Pulmonary artery endothelial cell (primary cell): Measurements from ENCODE around the gene TBC1D9. TPM values are rescaled to one million over a fixed set of nuclear protein-coding genes. Genes with fewer than 3 reads are reported as not detected.

ENCODE experiments used
- total RNA-seq: library from RNA; depleted of rRNA; stranded (reverse); fragments of >200 nt; gene quantifications from 2 replicates; pipeline ENCODE4 v1.2.3, GENCODE V29; 2014

The TBC1D9 gene
- total RNA-seq, 1 donor from 2014 or later, result 61.5 TPM

Other genes with a start within 250 kb of the TBC1D9 start
- 15.9 and 16.0 TPM in 2 replicates for gene ELMOD2, start 232.2 kb downstream of the TBC1D9 start, total RNA-seq
- not detected in 2 replicates for gene UCP1, start 187.4 kb downstream of the TBC1D9 start, total RNA-seq